SK-N-SH (cell line): Measurements from ENCODE around the gene SEPHS2.

Source experiments
- CTCF ChIP-seq: fragments of 200-600 bp; sonication (generic); IDR thresholded peaks from 2 replicates; pipeline ENCODE4 v1.6.1; 2017; ENCODE audit warnings: antibody characterized with exemption, mild to moderate bottlenecking, moderate library complexity
- SMC3 ChIP-seq: IDR thresholded peaks from 2 replicates; pipeline ENCODE4 v1.6.1; 2012; ENCODE audit warnings: low read depth, low read length, improper control_type of control experiment

GRCh38 chr16:30417529-30418349, 27.9 kb downstream of the SEPHS2 start:
- peak; percentile 5; the same call in 1 of the 2 replicates for TF ChIP-seq SMC3
- no peak for TF ChIP-seq CTCF
